Ramos (cell line): ENCODE results near the gene BSND.

Experiments
- in situ Hi-C: fragments of 300-500 bp; cut with MboI; formaldehyde crosslinking; loops from one replicate; pipeline ENCODE4 v1.14.3; 2022; ENCODE audit warnings: low sequenced_read_pairs; ENCODE audit not compliant: unreplicated experiment

Gene BSND

DNA sequence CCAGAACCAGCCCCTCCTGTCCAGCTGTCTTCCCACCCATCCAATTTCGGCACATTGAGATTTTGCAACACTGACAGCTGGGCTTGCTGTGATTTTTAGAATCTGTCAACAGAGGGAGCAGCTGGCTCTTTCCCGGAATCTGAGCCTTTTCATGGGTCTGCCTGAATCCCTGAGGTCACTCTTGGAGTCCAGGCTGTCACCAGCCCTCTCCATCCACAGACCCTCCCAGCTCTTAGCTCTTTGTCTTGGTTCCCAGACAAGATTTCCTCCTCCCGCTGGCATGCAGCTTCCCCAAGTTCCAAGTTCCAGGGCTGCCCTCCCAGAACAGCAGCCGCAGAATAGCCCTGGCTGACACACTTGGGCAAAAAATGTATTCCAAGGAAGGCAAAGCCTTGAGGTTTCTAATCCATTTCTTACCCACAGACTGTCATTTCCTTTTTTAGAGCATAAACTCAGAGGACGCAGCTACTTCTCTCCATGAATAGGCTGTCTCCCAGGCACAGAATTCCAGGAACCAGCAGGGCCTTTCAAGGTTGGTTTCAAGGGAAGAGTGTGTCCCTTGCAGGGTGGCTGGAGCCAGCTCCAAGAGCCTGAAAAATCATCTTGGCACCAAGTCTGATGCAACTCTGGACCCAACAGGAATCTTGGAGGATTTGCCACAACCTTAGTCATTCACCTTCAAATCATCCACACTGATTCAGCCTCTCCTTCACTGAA, 25.4 kb upstream of the BSND start:
- in situ Hi-C loops: no loop called here

DNA sequence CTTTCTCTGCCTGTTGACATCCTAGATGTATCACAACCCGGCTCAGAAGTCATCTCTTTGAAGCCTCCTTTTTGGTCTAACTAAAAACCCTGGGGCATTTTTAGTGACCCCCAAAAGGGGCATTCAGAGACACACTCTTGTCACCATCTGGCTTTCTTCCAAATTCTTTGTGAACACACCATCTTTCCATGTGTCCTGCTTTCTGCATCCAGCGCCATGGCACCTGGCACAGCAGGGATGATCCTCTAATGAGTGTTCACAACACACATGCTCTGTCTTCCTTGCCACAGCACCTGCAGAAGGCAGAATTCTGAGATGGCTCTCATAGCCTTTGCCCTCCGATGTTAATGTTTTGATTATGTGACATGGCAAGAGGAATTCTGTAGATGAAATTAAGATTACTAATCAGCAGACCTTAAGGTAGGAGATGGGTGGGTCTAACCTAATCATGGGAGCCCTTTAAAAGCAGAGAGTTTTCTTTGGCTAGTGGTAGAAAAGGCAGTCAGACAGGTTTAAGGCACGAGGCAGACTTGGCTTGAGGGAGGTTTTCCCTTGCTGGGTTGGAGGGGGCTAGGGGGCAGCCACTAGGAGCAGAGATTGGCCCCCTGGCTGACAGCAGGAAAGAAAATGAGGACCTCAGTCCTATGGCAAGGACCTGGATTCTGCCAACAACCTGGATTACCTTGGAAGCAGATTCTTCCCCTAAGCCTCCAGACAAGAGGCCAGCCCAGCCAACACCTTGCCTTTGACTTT, 23.2 kb upstream of the BSND start:
- in situ Hi-C loops: no loop called here

DNA sequence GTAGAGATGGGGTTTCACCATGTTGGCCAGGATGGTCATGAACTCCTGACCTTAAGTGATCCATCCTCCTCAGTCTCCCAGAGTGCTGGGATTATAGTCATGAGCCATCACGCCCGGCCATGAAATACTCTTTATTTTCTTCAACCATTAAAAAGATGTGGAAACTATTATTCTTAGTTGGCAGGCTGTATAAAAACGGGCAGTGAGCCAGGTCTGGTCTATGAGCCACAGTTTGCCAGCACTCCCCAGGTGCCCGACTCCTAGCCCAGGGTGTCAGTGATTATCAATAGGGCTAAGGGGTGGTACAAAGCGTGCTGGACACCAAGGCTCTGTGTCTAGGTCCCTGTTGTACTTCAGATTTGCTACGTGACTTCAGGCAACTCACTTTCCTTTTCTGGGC, 22.0 kb upstream of the BSND start:
- in situ Hi-C loops: no loop called here

DNA sequence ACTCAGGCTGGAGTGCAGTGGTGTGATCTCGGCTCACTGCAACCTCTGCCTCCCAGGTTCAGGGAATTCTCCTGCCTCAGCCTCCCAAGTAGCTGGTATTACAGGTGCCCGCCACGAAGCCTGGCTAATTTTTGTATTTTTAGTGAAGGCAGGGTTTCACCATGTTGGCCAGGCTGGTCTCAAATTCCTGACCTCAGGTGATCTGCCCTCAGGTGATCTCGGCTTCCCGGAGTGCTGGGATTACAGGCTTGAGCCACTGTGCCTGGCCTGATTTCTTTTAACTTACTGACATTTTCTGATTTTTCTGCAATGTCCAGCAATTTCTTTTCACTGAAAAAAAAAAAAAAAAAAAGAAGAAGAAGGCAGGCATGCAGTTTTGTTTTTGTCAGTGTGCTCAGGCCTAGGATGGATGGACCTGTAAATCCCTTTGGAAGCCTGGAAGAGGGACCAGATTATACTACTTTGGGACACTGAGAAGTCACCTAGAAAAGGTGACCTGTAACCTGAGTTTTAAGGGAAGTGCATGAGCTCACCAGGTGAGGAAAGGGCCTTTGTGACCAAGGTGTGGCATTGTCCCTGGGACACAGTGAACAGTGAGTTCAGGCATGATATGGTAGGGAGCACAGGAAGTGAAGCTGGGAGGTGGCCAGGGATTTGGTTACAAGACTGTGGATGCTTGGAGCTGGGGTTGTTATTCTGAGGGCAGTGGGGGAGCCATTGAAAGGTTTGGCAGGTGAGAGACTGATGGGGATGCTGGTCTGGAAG, 21.0 kb upstream of the BSND start:
- in situ Hi-C loops: no loop called here

DNA sequence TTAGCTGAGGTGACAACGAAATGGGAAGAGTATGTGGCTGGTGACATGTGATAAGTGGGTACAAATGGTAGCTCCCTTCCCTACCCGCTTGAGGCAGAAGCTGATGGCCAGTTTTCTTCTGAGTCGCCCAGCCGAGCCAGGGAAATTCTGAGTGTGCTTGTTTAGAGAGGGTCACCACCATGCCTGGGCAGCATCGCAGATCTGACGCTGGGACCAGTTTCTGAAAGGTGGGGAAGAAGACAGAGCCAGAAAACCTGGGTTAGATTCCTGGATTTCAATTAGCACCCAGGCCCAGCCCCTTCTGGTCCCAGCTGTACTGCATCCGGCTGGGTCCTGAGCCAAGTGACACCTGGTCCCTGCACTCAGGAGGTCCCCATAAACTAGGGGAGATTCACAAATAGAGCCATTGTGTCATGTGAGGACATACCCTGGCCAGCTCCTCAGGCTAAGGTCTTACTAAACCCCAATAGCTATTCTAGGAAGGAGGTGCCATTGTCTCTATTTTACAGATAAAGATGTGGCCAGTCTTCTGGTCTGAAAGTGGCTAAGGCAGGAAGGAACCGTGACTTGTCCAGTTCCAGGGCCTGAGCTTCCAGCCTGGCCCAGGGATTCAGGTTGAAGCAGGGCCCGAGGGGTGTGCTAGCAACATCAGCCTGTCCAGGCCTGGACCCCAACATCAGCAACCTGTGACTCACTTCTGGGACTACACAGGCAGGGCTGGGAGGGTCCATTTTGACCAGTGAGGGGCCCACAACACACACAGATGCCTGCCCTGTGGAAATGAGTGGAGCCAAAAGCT, 20.0 kb upstream of the BSND start:
- in situ Hi-C loops: no loop called here

DNA sequence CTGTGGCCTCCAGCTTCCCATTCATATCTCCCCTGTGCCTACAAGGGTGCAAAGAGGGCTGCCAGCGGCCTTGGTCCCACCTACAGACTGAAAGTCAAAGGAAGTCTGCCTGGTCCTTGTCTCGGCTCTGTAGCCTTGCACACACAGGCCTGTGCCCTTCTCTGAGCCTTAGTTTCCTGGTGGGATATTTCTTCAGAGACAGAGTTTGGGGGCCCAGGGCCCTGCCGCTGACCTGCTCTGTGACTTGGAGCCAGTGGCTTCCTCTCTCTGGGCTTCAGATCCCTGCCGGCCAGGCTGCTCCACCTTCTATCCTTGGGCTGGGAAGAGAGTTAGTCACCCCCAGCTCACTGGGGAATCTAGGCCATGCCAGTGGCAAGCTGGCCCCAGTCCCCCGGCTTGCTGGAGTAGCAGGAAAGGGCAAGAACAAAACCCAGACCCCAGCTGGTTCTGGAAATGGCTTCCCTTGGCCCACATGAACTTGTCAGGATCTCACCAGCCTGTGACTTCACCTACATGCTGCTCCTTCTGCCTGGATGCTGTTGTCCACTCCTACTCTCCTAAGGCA, 19.3 kb upstream of the BSND start:
- in situ Hi-C loops: no loop called here

DNA sequence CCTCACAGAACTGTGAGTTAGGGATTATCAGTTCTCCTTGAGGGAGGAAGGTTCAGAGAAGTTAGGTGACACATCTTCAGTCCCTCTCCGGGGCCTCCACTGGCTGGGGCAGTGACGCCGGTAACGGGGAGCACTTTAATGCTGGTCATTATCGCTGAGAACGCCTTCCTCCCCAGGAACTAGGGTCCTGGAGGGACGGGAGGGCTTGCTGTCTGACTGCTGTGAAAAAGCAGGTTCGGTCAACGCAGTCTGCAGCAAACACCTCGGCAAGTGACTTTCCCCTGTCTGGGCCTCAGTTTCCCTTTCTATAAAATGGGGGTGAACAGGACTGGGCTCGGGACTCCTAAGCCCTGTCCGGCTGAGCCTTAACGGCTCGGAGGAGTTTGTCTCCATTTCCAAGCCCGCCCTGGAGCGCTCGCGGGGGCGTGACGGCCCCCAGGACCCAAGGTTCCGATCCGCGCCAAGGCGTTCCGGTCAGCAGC, 18.6 kb upstream of the BSND start:
- in situ Hi-C loops: no loop called here

DNA sequence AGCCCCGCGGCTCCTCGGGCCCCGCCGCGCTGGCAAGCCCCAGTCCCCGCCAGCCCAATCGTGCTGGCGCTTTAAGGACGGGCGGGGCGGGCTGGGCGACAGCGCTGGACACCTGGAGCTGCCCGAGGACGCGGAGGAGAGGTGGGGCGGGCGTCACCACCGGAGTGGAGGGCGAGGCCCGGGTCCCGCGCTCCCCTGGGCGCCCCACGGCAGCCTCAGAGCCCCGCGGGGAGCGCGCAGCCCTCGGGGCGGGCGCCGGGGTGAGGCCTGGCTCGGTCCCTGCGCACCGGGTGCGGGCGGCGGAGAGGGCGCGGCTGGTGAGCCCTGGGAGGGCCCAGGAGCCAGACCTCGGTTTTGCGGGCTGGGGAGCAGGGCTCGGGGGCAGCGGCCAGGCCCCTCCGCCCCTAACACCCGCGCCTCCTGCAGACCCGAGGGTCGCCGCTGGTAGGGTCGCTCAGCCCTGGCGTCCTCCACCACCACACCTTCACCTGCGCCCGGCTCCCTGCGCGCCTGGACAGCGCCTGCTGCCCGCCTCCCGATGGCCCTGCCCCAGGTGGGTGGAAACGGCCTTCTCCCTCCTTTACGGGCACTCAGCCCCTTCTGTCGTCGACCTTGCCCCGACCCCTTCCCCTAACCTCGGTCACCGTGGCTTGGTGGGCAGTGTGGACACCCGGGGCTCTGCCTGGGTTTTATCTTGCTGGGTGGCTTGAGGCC, 18.0 kb upstream of the BSND start, which contains the start of gene TMEM61:
TSS of gene TMEM61 (plus strand) at position 101 of the 714 bp plus-strand sequence. CDS start at position 539, 438 bp downstream.
- in situ Hi-C loops: no loop called here

DNA sequence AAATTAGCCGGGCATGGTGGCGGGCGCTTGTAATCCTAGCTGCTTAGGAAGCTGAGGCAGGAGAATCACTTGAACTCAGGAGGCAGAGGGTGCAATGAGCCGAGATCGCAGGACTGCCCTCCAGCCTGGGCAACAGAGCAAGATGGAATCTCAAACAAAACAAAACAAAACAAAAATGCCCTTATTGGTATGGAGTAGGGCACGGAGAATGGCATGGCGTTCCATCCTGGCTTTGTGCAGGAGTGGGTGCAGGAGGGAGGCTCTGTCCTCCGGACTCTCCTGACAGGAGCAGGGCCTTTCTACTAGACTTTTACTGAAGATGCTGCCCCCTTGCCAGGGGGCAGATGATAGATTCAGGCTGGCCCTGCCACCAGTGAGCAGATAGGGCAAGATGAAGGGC, 17.3 kb upstream of the BSND start:
- in situ Hi-C loops: no loop called here

DNA sequence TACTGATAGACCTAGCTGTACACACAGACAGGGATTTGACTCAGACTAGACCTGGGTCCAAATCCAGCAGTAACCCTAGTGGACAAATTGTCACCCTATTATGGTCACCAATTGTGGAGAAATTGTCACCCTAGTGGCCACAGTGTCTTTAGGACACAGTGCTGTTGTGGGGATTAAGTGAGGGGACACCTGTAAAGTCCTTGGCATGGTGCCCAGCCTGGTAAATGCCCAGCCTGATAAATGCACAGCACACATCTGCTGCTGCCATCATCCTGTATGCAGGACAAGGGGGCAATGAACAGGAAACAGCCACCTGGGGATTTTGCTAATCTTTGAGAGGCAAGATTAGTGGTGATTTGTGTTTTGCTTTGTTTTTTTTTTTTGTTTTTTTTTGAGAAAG, 16.0 kb upstream of the BSND start:
- in situ Hi-C loops: no loop called here

DNA sequence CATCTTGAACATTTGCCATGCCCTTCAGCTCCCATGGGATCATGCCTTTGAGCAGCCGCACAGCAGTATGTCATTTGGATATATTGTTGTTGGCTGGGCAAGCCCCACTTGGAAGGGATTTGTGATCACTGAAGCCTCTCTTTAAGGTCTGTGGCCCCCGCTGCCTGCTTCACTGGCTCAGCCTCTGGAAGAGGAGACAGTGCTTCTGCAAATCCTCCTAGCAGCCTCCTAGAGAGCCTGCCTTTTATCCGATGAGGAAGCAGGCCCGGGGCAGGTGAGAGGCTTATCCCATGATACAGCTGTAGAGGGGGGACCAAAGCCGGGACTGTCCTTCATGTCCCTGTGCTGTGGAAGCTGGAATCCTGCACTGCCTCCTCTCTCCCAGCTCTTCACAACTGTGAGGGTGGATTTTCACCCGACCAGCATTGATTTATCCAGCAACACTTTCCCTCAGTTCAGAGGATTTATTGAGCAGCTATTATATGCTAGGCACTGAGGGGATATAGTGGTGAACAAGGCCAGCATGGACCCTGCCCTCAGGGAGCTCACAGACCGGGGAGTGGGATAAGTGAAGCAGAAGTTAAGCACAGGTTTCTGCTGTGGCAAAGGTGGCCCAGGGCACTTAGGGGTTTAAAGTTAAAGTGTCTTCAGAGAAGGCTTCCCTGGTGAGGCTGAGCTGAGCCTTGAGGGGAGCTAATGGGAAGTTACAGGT, 14.4 kb upstream of the BSND start:
- in situ Hi-C loops: no loop called here

DNA sequence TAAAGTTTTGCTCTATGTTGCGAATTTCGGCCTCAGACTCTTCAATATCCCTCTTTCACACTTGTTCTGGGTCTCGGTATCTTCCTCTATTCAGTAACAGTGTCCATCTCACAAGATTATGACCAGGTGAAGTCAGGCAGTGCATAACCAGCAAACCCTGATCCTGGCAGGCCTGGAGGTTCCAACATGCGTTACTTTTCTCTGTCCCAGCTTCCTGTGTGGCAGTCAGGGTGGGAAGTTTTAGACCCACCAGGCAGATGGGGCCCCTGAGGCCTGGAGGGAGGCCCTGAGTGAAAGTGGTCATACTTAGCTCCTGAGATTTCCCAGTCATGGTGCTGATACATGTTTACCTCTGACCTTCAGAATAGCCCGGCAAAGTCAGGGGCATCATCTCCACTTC, 13.2 kb upstream of the BSND start:
- in situ Hi-C loops: no loop called here

DNA sequence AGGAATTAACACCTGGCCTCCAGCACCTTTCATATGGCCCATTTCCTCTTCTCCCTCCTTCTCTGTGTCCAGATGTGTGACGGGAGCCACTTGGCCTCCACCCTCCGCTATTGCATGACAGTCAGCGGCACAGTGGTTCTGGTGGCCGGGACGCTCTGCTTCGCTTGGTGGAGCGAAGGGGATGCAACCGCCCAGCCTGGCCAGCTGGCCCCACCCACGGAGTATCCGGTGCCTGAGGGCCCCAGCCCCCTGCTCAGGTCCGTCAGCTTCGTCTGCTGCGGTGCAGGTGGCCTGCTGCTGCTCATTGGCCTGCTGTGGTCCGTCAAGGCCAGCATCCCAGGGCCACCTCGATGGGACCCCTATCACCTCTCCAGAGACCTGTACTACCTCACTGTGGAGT, 12.7 kb upstream of the BSND start:
- in situ Hi-C loops: no loop called here

DNA sequence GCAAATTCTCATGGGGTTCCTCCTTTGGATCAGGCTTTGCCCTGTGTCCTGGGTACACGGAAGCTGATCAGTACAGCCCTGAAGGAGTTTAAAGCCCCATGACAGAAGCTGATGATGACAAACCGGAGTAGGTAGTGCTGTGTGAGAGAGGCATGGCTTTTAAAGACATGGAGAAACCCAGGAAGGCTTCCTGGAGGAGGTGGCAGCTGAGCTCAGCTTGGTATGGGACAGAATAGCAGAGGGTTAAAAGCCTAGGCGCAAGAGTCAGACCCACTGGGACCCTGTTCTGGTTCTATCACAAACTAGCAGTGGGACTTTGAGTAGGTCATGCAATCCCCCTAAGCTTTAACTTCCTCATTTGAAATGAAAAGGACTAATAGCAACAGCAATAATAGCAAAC, 12.2 kb upstream of the BSND start:
- in situ Hi-C loops: no loop called here

DNA sequence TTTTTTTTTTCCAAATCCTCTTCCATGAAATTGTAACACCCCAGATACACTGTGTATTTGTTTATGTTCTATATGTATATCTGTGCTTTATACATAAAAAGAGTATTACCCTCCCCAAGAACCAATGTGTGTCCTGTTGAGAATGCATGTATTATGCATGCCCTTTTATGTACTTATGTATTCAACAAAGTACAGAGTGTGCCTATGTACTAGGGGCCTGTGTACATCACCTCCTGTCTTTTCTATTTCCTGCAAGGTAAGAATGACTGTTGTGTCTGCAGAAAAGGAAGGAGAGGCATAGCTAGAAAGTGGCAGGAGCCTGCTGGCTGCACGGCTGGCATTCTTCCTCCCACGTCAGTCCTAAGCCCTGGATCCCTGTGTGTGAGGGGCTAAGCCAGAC, 11.3 kb upstream of the BSND start:
- in situ Hi-C loops: no loop called here

DNA sequence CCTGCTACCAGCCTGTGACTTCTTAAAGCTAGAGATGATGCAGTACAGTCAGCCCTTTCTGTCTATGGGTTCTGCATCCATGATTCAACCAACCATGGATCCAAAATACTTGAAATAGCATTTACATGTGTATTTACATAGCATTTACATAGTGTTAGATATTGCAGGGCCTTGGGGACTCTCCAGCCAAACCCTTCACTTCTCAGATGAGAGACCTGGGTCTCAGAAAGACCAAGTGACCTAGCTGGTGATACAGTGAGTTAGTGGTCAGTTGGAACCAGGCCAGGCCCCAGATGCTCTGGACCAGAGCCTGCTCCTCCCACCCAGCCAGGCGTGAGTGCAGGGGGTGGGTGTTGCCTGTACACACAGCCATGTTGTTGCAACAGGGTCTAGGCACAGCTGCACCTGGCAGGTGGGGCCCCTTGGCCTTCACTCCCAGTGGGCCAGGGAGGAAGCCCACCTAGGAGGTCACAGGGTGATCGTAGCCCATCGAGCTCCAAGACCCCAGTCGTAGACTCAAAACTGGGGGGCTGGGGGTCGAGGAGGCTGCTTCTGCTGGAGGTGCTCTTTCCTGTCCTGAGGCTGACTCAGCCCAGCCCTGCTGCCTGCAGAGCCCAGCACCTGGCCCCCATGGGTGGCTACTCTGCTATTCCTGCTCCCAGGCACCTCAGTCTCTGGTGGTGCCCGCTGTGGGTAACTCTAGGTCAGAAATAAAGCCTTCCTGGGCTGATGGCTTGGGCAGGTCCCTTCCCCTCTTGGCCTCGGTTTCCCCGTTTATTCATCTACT, 10.6 kb upstream of the BSND start:
- in situ Hi-C loops: no loop called here

DNA sequence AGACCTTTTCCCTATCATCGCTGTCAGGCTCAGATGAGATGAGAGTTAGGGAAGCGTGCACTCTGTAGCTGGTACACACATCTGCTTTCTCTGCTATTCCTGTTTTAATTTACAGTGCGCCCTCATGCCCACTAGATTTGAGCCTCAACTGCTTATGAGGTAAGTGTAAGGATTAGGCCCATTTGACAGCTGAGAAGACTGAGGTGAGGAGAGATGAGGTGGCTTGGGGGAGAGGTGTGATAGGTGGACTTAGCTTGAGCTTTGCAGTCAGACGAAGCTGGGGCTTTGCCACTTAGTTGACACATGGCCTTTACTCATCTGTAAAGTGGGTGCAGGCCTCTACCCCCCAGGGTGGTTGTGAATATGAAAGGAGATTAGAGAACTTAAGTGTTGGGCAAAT, 9.8 kb upstream of the BSND start:
- in situ Hi-C loops: no loop called here

DNA sequence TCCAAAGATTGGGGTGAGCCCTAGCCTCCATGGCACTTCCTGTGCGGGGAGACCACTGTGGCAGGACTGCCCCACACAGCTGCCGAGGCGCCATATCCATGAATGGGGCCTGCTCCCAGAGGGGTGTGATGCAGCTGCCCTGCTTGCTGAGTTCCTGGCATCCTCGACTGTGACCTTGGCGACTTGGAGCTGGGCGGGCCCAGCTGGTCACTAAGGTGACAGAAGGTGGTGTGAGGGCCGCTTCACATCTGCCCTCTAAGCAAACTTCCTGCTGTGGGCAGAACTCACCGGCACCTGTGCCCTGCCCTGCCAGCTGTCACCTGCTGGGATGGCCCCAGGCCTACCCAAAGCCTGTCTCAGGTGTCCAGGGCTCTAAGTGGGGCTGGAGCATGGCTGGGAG, 9.3 kb upstream of the BSND start:
- in situ Hi-C loops: no loop called here
